NCI-H345 treated with DMSO at 0.1 percent for 48 hours (cell line): Measurements from ENCODE around the gene ACTA1.
"Not testable (repeated sequence)": the region's sequence is repeated elsewhere in the genome, so short reads cannot be mapped to it uniquely, and the experiment has no call there.

Experiments
- DNase-seq: peaks from one replicate; lab custom pipeline; 2025; ENCODE audit not compliant: unreplicated experiment; lab: John Stamatoyannopoulos, UW

Gene ACTA1

DNA sequence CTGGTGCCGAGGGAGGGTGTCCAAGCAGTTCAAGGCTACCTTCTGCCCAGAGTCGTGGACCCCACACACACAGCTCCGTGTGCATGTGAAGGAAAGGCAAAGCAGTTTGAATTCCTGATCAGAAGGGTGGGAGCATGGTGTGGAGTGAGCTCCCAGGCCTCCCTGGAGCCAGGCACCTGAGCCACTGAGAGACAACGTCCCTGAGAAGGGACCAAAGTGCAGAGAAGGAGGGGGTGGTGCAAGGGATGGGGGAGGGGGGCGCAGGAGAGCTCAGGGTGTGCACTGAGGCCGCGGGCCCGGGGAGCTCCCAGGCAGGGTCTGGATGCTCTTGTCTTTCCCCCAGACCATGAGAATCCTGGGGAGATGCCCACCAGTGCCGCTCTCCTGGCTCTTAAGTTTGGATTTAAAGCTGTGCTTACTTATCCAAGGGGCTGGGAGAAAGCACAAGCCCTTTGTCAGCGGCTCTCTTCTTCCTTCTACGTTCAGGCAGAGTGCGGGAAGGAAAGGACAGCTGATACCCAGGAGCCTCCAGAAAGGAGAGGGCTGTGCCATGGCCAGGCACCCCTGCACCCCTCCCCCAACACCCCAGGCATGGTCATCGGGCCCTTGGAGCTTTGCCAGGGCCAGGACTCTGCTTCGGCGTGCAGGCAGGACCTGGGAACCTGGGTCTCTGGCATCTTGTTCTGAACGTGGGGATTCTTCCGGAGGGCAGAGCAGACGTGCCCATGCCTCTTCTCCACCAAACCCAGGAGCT lies 24.1 kb downstream of the ACTA1 start:
- no peak for DNase-seq

DNA sequence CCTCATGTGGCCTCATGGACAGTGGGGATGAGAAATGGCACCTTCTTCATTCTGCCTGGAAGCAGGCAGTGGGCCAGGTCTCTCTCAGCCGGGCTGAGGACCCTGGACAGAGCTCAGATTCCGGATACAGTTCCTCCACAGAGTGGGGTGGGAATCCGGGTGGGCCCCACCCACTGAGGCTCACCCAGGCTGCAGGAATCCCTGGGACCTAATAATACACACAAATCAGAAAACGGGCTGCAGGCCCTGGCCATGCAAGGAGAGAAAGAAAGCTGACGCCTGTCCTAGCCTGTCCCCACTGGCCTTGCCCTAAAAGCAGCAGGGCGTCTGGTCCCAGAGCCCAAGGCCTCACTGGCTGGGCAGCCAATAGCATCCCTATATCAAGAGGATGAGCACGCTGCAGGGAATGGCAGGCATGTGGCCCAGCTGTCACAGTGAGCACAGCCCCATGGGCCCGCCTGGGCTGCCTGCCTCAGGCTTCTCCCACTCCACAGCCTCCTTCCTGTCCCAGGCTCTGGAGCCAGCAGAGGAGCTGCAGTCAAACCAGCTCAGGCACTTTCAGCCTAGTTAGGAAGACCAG lies 25.3 kb downstream of the ACTA1 start:
- DNase-seq: no peak

DNA sequence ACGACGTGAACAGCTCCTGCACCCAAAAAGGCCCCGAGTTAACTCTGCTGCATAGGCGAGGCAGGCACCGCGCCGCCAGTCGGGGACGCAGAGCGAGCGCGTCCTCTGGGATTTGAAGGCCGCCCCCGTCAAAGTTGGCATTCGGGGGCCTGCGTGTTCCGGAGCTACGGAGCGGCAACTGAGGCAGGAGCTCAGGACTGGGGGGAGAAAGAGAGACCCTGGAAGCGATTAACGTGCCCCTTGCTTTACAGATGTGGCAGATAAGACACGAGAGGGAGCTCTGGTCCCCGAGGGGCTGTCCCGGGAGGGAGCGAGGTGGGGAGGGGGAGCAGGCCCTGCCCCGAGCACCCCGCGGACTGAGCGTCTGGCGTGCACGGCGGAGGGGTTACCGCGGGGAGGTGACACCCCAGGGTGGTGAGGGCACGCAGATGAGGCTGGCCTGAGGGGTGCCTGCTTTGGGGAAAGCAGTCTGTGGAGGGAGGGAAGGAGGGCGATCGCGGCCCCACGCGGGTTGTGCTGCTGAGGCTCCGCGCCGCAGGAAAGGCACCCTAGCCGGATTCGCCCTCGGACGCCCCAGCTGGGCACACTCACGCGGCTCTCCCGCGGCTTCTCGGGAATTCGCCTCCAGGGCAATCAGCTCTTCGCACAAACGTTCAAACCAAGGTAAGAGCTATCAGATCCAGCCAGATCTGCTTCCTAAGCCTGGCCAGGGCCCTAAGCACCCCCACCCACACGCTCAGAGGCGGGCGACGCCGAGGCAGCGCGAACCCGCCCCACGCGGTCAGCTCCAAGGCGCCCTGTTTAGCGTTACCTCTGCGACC lies 26.5 kb downstream of the ACTA1 start:
- DNase-seq: no peak

DNA sequence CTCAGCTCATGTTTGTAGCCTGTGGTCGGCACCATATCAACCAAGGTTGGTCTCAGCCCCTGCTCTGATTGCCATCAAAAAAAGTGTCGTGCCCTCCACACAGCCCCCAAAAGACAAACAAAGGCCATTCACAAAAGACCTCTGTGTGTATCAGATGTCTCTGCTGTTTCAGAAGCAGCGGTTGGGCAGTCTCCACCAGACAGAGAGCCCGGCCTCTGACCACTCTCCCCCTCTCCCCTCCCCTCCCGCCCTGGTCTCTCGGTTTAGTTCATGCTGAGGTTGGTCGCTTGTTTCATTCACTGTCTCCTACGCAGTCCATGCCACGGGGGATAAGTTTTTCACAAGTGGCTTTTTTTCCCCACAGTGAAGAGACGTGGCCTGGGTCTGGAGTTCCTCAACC lies 27.1 kb downstream of the ACTA1 start:
- no peak for DNase-seq

DNA sequence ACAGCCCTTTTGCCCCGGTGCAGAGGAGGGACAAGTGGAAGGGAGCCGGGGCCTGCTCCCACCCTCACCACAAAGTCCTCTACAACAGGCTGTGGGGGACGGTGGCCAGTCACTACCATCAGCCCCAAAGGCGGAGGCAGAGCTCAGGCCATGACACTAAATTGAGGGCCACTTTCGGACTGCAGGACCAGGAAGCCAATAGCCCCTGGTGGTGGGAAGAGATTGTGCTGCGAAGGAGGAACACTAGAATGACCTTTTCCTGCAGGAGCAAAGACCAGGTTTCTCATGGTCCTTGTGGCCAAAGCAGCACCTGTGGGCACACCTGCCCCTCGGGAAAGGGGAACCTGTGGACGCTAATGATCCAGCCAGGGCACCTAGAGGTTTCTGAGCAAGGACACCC lies 30.3 kb downstream of the ACTA1 start:
- DNase-seq: no peak

DNA sequence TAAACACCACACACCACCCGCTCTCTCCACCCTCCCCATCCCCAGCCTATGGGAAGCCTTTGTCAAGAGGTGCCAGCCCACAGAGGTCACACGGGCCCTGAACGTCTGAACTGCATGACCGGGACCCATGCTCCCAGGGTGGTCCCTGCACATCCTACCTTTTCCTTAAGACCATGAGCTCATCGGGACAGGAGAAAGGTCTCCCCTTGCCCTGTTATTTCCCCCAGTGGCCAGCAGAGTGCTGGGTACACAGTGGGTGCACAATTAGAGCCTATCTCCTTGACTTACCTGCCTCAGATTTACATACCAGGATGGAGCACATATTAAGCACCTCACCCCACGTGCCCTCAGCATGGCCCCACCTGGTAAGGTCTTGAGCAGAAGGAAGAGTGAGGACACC lies 30.9 kb downstream of the ACTA1 start:
- no peak for DNase-seq

DNA sequence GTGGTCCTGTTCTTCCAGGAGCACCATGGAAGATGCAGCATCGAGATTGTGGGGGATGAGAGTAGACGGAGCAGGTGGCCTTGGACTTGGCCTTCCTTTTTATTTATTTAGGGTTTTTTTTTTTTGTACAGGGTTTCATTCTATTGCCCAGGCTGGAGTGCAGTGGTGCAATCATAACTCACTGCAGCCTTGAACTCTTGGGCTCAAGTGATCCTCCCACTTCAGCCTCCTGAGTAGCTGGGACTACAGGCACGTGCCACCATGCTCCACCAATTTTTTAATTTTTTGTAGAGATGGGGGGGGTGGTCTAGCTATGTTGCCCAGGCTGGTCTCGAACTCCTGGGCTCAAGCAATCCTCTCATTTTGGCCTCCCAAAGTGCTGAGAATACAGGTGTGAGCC lies 31.6 kb downstream of the ACTA1 start:
- not testable (repeated sequence) for DNase-seq

DNA sequence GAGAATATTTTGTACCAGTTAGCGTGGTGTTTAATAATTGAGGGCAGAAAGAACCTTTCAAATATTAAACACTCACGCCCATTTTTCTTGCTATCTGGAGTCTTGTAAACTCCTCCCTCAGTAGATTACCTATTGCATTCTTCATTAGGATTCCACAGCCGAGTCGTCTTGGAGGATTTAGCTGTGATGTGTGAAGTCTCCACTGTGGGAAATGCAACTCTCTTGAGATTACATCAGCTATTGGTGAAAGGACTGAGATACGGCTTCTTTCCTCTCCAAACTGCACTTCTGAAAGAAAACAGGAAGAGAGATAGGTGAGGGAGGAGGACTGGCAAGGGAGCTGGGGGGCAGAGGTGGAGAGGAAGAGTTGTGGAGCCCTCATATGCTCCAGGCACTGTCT lies 36.1 kb downstream of the ACTA1 start:
- DNase-seq: no peak

DNA sequence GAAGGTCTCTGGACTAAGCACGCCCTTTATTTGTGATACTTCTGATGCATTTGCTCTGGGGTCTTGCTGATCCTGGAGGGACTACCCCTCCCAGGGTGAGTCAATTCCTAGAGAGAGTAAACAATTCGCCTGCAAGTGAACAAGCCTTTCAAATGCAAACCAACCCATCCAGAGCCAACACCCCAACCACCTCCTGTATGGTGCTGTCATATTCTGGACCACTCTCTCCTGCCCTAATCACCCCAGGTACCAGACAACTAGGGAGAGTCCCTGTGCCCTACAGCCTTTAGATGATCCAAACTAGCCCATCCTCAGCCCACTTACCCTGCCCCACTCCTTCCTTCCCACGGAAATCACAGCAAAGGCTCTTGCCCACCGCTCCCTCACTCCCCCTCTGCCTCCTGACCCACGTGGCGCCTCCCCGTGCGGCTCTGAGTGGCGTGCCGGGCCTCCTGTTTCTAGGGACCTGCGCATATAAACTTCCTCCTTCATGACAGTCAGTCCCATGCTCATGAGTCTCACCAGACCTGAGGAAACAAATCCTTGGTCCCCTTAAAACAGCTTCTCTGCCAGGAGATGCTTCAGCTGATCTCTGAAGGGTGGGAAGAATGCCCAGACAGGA lies 37.2 kb downstream of the ACTA1 start:
- DNase-seq: no peak

DNA sequence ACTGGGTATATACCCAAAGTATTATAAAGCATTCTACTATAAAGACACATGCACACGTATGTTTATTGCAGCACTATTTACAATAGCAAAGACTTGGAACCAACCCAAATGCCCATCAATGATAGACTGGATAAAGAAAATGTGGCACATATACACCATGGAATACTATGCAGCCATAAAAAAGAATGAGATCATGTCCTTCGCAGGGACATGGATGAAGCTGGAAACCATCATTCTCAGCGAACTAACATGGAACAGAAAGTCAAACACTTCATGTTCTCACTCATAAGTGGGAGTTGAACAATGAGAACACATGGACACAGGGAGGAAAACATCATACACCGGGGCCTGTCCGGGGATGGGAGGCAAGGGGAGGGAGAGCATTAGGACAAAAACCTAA lies 39.4 kb downstream of the ACTA1 start:
- not testable (repeated sequence) for DNase-seq

DNA sequence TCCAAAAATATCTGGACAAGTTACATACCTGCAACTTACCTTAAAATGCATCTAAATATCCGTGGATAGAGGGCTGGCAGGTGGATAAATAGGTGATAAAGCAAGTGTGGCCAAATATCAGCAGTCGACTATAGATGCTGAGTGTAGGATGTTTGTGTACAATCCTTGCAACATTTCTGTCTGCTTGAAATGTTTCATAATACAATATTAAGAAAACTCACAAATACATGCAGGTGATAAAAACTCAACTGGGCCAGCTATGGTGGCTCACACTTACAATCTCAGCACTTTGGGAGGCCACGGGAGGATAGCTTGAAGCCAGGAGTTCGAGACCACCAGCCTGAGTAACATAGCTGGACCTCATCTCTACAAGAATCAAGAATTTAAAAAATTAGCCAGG lies 41.0 kb downstream of the ACTA1 start:
- no peak for DNase-seq

DNA sequence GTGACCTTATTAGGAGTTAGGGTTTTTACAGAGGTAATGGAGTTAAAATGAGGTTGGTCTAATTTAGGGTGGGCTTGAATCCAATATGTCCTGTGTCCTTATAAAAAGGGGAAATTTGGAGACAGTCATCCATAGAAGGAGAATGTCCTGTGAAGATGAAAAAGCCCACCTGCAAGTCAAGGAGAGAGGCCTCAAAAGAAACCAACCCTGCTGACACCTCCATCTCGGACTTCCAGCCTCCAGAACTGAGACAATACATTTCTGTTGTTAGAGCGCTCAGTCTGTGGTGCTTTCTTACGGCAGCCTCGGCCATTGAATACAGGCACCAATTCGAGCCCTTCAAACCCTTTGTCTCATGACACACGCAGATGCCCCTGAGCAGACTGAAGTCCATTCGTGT lies 43.8 kb downstream of the ACTA1 start:
- DNase-seq: no peak

DNA sequence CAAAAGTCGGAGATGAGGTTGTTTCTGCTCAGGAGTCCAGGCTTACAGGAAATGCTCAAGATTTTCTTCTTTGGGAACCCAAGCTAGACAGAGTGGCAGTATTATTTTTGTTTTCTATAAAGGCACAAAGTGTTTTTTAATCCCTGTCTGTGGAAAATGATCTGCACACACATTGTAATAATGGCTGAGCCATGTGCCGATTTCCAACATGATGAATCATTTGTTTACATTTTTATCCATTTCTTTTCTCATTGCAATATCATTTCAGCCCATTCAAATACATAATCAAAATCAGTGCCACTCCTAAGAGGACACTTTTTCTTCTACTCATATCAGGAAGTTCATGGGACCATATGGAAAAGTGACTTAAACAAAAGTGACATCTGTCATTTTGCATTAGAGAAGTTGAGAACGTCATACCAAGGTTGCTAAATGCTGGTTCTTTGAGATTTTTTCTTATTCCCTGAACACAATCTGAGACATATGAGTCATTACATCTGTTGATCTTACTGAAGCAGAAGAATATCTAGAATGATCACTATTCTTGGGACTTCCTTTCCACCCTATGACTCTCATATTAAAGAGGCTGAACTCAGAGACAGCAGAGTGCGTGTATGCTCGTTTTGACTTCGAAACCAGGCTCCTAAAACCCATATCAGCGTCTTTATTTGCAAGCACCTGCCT lies 44.9 kb downstream of the ACTA1 start:
- DNase-seq: no peak

DNA sequence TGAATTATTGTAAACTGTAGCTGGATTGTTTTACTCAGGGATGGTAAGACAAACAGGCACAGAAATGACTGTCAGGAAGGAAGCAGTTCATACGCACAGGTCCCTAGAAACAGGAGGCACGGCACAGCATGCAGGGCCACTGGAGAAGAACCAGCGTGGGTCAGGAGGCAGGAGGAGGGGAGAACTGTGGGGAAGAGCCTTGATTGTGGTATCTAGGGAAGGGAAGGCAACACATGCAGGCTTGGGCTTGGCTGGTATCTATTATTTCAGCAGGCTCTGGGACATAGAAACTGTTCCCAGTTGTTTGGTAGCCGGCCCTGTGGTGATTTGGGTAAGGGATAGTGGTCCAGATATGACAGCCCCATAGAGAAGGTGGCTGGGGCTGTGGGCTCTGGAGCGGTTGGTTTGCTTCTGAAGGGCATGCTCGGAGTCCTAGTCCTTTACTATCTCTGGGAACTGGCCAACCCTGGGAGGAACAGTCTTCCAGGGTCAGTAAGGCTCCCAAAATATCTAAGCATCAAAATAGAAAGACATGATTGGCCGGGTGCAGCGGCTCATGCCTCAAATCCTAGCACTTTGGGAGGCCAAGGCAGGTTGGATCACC lies 47.9 kb downstream of the ACTA1 start:
- no peak for DNase-seq

DNA sequence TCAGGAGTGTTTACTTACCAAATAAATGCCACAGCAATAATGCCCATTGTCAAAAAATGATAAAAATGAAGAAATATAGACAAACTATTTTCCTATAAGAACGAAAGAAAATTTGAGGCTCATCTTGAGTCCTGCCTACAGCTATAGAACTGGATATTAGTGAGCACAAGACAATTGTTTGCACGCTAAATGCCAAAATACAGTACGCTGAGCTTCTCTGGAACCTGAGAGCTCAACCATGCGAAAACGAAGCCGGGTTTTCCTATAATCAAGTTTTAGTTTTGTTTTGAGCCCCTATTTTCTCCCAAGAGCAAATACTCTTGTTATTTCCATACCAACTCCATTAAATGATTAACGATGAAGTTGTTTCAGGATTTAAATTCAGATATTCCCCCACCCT lies 49.1 kb downstream of the ACTA1 start:
- no peak for DNase-seq

DNA sequence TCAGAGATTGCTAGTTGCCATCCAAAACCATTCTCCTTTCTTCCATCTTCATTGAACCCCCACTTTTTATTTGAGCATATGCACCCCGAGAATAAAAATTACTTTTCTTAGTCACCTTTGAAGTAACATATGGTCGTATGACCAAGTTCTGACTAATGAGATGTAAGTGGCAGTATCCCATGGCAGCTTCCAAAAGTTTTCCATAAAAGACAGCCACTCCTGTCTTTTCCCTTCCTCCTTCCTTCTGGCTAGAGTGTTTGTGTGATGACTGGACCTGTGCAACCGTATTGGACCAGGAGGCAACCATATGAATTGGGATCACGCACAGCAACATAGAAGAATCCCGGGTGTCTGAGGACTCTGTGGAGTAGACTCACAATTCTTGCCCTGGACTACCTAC lies 49.9 kb downstream of the ACTA1 start:
- no peak for DNase-seq

DNA sequence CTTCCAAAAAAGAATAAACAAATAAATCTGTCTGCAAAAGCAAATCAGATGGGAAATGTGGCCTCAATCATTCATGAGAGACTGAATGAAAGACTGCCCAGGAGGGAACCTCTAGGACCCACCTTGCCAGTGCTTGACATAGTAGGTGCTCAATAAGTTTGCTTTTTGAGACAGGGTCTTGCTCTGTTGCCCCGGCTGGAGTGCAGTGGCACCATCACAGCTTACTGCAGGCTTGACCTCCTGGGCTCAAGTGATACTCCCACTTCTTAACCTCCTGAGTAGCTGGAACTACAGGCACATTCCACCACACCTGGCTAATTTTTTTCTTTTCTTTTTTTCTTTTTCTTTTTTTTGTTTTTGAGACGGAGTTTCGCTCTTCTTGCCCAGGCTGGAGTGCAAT lies 50.7 kb downstream of the ACTA1 start:
- DNase-seq: no peak
